ENCODE data around the gene AP1B1. TPM values are rescaled to one million over a fixed set of nuclear protein-coding genes. Genes with fewer than 3 reads are reported as not detected.

AP1B1 gene
- total and polyA plus RNA-seq, 2 donors (not counting 1 experiment from before 2014, with no cell fraction given), result 139 to 174 TPM

GRCh38 chr22:29298641-29299040 is 89.7 kb downstream of the AP1B1 start:
- Mint-ChIP-seq H3K27ac (no peak overlapping the region), H3K4me1 (peaks cover 2% of the 10 kb centered on the region), H3K4me3 (no peak overlapping the region), H3K27me3 (no peaks in the 10 kb centered on the region), H3K9me3 (ENCODE audit: insufficient read depth) (no peaks in the 10 kb centered on the region)
- ATAC-seq (ENCODE audit: low read depth) (no peak), DNase-seq (no peak)
- no peak overlapping the region for H3K9ac ChIP-seq (ENCODE audit: low read length)
- H3K4me1 ChIP-seq (ENCODE audit: control insufficient read depth in 2 of 2, insufficient read depth in 2 of 2, low read length in 2 of 2), result no peaks in the 10 kb centered on the region
- ChIA-PET POLR2A (no interaction called here), CTCF (no interaction called here)
- H3K4me2 ChIP-seq (replicated peaks; ENCODE audit: low read depth, low read length, poor library complexity, severe bottlenecking), result no peak overlapping the region
- H3K27ac ChIP-seq (ENCODE audit: low read length in 2 of 2), result no peak overlapping the region
- no peaks in the 10 kb centered on the region for H3K9me3 ChIP-seq (ENCODE audit: control extremely low read depth in 1 of 3, control insufficient read depth in 2 of 3, insufficient read depth in 1 of 3, low read length in 2 of 3)
- H2AFZ ChIP-seq (ENCODE audit: insufficient read depth, low read depth, low read length, poor library complexity, severe bottlenecking), result no peak overlapping the region
- H3K79me2 ChIP-seq (ENCODE audit: control insufficient read depth, insufficient read depth, low read length), result no peaks in the 10 kb centered on the region
- 85% methylated on average over 5 of the region's 8 CpGs for WGBS (ENCODE audit: insufficient coverage)
- no peaks in the 10 kb centered on the region for H3K27me3 ChIP-seq (replicated peaks in 1 of 4; ENCODE audit: control extremely low read depth in 1 of 4, control insufficient read depth in 3 of 4, insufficient read depth in 4 of 4, low read length in 3 of 4)
- H3K36me3 ChIP-seq (replicated peaks in 1 of 2; ENCODE audit: control extremely low read depth in 1 of 2, control insufficient read depth in 1 of 2, extremely low read depth in 1 of 2, insufficient read depth in 2 of 2, low read length in 1 of 2), result peaks cover 9 to 64% of the 10 kb centered on the region in 2 experiments
- intact Hi-C loops (cut with micrococcal nuclease), result no loop called here
- TF ChIP-seq EZH2 (IDR thresholded peaks at IDR 0.05; ENCODE audit: borderline replicate concordance, insufficient read depth, low read depth, low read length, poor library complexity, severe bottlenecking) (no peak), CTCF (IDR thresholded peaks at IDR 0.05) (no peak)
- H4K20me1 ChIP-seq (ENCODE audit: control insufficient read depth, insufficient read depth, low read length, poor library complexity, severe bottlenecking), result peaks cover 44% of the 10 kb centered on the region
- H3K4me3 ChIP-seq (ENCODE audit: control extremely low read depth in 1 of 5, extremely low read depth in 1 of 5, insufficient read depth in 1 of 5, low read depth in 2 of 5, low read length in 4 of 5), result no peak overlapping the region

DNA sequence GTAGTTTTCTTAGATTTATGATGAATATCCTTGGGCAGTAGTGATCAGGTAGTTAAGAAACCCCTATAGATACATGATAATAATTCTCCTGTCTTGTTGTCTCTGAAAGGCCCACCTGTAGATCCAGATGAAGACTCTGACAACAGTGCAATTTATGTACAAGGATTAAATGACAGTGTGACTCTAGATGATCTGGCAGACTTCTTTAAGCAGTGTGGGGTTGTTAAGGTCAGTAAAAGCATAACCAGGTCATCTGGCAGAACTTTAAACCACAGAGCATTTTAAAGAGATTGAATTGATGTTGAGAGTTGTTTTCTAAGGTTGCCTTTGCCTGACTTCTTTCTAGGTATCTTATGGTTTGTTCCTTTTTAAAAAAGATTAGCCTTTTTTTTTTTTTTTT is 96.0 kb downstream of the AP1B1 start:
- no peak for TF ChIP-seq CTCF (IDR thresholded peaks at IDR 0.05)
- no peak for TF ChIP-seq EZH2 (IDR thresholded peaks at IDR 0.05; ENCODE audit: borderline replicate concordance, insufficient read depth, low read depth, low read length, poor library complexity, severe bottlenecking)
- Histone ChIP-seq H3K36me3 (replicated peaks in 1 of 2; ENCODE audit: control extremely low read depth in 1 of 2, control insufficient read depth in 1 of 2, extremely low read depth in 1 of 2, insufficient read depth in 2 of 2, low read length in 1 of 2) (peaks cover 15 to 97% of the 10 kb centered on the region in 2 experiments), H4K20me1 (ENCODE audit: control insufficient read depth, insufficient read depth, low read length, poor library complexity, severe bottlenecking) (peaks cover 79% of the 10 kb centered on the region), H3K9me3 (ENCODE audit: control extremely low read depth in 1 of 3, control insufficient read depth in 2 of 3, insufficient read depth in 1 of 3, low read length in 2 of 3) (no peaks in the 10 kb centered on the region), H3K9ac (ENCODE audit: low read length) (no peak overlapping the region), H3K4me2 (replicated peaks; ENCODE audit: low read depth, low read length, poor library complexity, severe bottlenecking) (no peak overlapping the region), H3K4me1 (ENCODE audit: control insufficient read depth in 2 of 2, insufficient read depth in 2 of 2, low read length in 2 of 2) (no peaks in the 10 kb centered on the region), H3K79me2 (ENCODE audit: control insufficient read depth, insufficient read depth, low read length) (peaks cover 6% of the 10 kb centered on the region), H2AFZ (ENCODE audit: insufficient read depth, low read depth, low read length, poor library complexity, severe bottlenecking) (no peak overlapping the region), H3K4me3 (ENCODE audit: control extremely low read depth in 1 of 5, extremely low read depth in 1 of 5, insufficient read depth in 1 of 5, low read depth in 2 of 5, low read length in 4 of 5) (no peak overlapping the region), H3K27me3 (replicated peaks in 1 of 4; ENCODE audit: control extremely low read depth in 1 of 4, control insufficient read depth in 3 of 4, insufficient read depth in 4 of 4, low read length in 3 of 4) (no peaks in the 10 kb centered on the region), H3K27ac (ENCODE audit: low read length in 2 of 2) (no peak overlapping the region)
- Mint-ChIP-seq H3K27ac (no peak overlapping the region), H3K4me3 (no peak overlapping the region), H3K27me3 (no peaks in the 10 kb centered on the region), H3K9me3 (ENCODE audit: insufficient read depth) (no peaks in the 10 kb centered on the region), H3K4me1 (peaks cover 2% of the 10 kb centered on the region)
- DNase-seq, result no peak
- no peak for ATAC-seq (ENCODE audit: low read depth)
- ChIA-PET POLR2A (no interaction called here), CTCF (no interaction called here)
- intact Hi-C loops (cut with micrococcal nuclease), result no loop called here

All from B cell (primary cell).